Measurements from ENCODE around the gene MLLT3. TPM values are rescaled to one million over a fixed set of nuclear protein-coding genes. Genes with fewer than 3 reads are reported as not detected.

MLLT3 gene
- total RNA-seq, 1 experiment from 2014 or later = 24.2 TPM

GRCh38 chr9:20505574-20505973 lies 116.7 kb downstream of the MLLT3 start:
- H3K27ac ChIP-seq (ENCODE audit: low read depth, low read length, poor library complexity, severe bottlenecking) = no peak overlapping the region
- H3K4me3 ChIP-seq (ENCODE audit: low read depth, low read length, poor library complexity, severe bottlenecking) = no peak overlapping the region
- TF ChIP-seq EZH2 (IDR thresholded peaks at IDR 0.05; ENCODE audit: borderline replicate concordance, low read depth, low read length, poor library complexity, severe bottlenecking) (no peak), CTCF (conservative IDR thresholded peaks at IDR 0.05; ENCODE audit: low read depth, low read length) (no peak)
- H3K9me3 ChIP-seq (ENCODE audit: low read depth, low read length, poor library complexity, severe bottlenecking) = no peaks in the 10 kb centered on the region
- no TSS peak for BruUV-seq (replicated peaks)
- H3K36me3 ChIP-seq (ENCODE audit: insufficient read depth, low read length, poor library complexity, severe bottlenecking) = no peaks in the 10 kb centered on the region
- POLR2A ChIA-PET (ENCODE audit: low non-redundant PET) = no interaction called here
- H3K27me3 ChIP-seq (replicated peaks; ENCODE audit: insufficient read depth, low read depth, low read length, poor library complexity) = no peaks in the 10 kb centered on the region
- DNase-seq (ENCODE audit: low spot score) = no peak
- intact Hi-C loops (cut with micrococcal nuclease; ENCODE audit: unreplicated experiment) = no loop called here
- peaks cover 26% of the 10 kb centered on the region for H3K4me1 ChIP-seq (ENCODE audit: insufficient read depth, low read length, poor library complexity, severe bottlenecking)
- CTCF ChIA-PET = no interaction called here

GRCh38 chr9:20504930-20505329 lies 117.4 kb downstream of the MLLT3 start:
- TF ChIP-seq EZH2 (IDR thresholded peaks at IDR 0.05; ENCODE audit: borderline replicate concordance, low read depth, low read length, poor library complexity, severe bottlenecking) (no peak), CTCF (conservative IDR thresholded peaks at IDR 0.05; ENCODE audit: low read depth, low read length) (no peak)
- no peaks in the 10 kb centered on the region for H3K27me3 ChIP-seq (replicated peaks; ENCODE audit: insufficient read depth, low read depth, low read length, poor library complexity)
- H3K36me3 ChIP-seq (ENCODE audit: insufficient read depth, low read length, poor library complexity, severe bottlenecking) = no peaks in the 10 kb centered on the region
- CTCF ChIA-PET = no interaction called here
- H3K9me3 ChIP-seq (ENCODE audit: low read depth, low read length, poor library complexity, severe bottlenecking) = no peaks in the 10 kb centered on the region
- H3K4me1 ChIP-seq (ENCODE audit: insufficient read depth, low read length, poor library complexity, severe bottlenecking) = peaks cover 26% of the 10 kb centered on the region
- no peak overlapping the region for H3K27ac ChIP-seq (ENCODE audit: low read depth, low read length, poor library complexity, severe bottlenecking)
- BruUV-seq (replicated peaks) = no TSS peak
- no peak for DNase-seq (ENCODE audit: low spot score)
- POLR2A ChIA-PET (ENCODE audit: low non-redundant PET) = no interaction called here
- no peak overlapping the region for H3K4me3 ChIP-seq (ENCODE audit: low read depth, low read length, poor library complexity, severe bottlenecking)
- intact Hi-C loops (cut with micrococcal nuclease; ENCODE audit: unreplicated experiment) = no loop called here

- CTCF ChIA-PET = no interaction called here
- no peaks in the 10 kb centered on the region for H3K27me3 ChIP-seq (replicated peaks; ENCODE audit: insufficient read depth, low read depth, low read length, poor library complexity)
- no peak overlapping the region for H3K4me3 ChIP-seq (ENCODE audit: low read depth, low read length, poor library complexity, severe bottlenecking)
- H3K27ac ChIP-seq (ENCODE audit: low read depth, low read length, poor library complexity, severe bottlenecking) = no peak overlapping the region
- no peaks in the 10 kb centered on the region for H3K36me3 ChIP-seq (ENCODE audit: insufficient read depth, low read length, poor library complexity, severe bottlenecking)
- intact Hi-C loops (cut with micrococcal nuclease; ENCODE audit: unreplicated experiment) = no loop called here
- H3K4me1 ChIP-seq (ENCODE audit: insufficient read depth, low read length, poor library complexity, severe bottlenecking) = peaks cover 7% of the 10 kb centered on the region
- BruUV-seq (replicated peaks) = no TSS peak
- POLR2A ChIA-PET (ENCODE audit: low non-redundant PET) = no interaction called here
- no peaks in the 10 kb centered on the region for H3K9me3 ChIP-seq (ENCODE audit: low read depth, low read length, poor library complexity, severe bottlenecking)
- no peak for DNase-seq (ENCODE audit: low spot score)
- TF ChIP-seq EZH2 (IDR thresholded peaks at IDR 0.05; ENCODE audit: borderline replicate concordance, low read depth, low read length, poor library complexity, severe bottlenecking) (no peak), CTCF (conservative IDR thresholded peaks at IDR 0.05; ENCODE audit: low read depth, low read length) (no peak)
These were observed 122.2 kb downstream of the MLLT3 start for GRCh38 chr9:20500101-20500500.
